ENCODE measurements around the gene BRINP3.

DNA sequence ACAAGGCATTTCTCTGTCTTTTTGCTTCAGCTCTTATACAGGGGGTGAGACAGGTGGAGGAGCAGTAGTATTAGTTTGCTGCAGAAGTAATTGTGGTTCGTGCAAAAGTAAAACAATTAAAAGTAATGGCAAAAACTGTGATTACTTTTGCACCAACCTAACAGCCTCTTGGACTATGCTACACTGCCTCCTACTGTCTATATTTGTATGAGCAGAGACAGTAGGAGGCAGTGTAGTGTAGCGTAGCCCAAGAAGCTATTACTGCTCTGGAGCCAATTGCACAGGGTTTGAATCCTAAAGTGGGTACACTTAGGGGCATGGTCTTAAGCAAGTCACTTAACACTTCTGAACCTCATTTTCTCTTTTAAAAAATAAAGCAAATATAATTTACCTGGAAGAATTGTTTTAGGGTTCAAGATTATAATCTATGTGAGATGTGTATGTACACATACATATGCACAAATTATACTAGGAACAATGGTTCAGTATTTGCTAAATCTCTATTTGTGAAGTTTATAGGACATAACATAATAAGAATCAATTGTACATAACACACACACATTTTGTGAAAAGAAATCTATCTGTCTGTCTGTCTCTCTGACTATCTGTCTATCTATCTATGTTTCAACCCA, 103.8 kb downstream of the BRINP3 start:
- no peak for TF ChIP-seq ZNF584 (CRISPR knock-in tag; IDR thresholded peaks at IDR 0.05; ENCODE audit: low read depth)
- no peak for TF ChIP-seq MAZ (CRISPR knock-in tag; conservative IDR thresholded peaks at IDR 0.05 in 1 of 2, IDR thresholded peaks at IDR 0.05 in 1 of 2)
- no peak for TF ChIP-seq HCFC1 (IDR thresholded peaks at IDR 0.05; ENCODE audit: low read depth, low read length)
- TF ChIP-seq, protein P1, sequence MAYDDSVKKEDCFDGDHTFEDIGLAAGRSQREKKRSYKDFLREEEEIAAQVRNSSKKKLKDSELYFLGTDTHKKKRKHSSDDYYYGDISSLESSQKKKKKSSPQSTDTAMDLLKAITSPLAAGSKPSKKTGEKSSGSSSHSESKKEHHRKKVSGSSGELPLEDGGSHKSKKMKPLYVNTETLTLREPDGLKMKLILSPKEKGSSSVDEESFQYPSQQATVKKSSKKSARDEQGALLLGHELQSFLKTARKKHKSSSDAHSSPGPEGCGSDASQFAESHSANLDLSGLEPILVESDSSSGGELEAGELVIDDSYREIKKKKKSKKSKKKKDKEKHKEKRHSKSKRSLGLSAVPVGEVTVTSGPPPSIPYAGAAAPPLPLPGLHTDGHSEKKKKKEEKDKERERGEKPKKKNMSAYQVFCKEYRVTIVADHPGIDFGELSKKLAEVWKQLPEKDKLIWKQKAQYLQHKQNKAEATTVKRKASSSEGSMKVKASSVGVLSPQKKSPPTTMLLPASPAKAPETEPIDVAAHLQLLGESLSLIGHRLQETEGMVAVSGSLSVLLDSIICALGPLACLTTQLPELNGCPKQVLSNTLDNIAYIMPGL (CRISPR knock-in tag; IDR thresholded peaks at IDR 0.05) = no peak
- TF ChIP-seq, protein P2, sequence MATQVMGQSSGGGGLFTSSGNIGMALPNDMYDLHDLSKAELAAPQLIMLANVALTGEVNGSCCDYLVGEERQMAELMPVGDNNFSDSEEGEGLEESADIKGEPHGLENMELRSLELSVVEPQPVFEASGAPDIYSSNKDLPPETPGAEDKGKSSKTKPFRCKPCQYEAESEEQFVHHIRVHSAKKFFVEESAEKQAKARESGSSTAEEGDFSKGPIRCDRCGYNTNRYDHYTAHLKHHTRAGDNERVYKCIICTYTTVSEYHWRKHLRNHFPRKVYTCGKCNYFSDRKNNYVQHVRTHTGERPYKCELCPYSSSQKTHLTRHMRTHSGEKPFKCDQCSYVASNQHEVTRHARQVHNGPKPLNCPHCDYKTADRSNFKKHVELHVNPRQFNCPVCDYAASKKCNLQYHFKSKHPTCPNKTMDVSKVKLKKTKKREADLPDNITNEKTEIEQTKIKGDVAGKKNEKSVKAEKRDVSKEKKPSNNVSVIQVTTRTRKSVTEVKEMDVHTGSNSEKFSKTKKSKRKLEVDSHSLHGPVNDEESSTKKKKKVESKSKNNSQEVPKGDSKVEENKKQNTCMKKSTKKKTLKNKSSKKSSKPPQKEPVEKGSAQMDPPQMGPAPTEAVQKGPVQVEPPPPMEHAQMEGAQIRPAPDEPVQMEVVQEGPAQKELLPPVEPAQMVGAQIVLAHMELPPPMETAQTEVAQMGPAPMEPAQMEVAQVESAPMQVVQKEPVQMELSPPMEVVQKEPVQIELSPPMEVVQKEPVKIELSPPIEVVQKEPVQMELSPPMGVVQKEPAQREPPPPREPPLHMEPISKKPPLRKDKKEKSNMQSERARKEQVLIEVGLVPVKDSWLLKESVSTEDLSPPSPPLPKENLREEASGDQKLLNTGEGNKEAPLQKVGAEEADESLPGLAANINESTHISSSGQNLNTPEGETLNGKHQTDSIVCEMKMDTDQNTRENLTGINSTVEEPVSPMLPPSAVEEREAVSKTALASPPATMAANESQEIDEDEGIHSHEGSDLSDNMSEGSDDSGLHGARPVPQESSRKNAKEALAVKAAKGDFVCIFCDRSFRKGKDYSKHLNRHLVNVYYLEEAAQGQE (IDR thresholded peaks at IDR 0.05; ENCODE audit: borderline replicate concordance) = no peak
- TF ChIP-seq, protein P2 (CRISPR knock-in tag; IDR thresholded peaks at IDR 0.05; ENCODE audit: low read depth) = no peak
- TF ChIP-seq SAFB (IDR thresholded peaks at IDR 0.05; ENCODE audit: borderline replicate concordance, low read depth, low read length) = no peak
- TF ChIP-seq ZFP1 (CRISPR knock-in tag; IDR thresholded peaks at IDR 0.05) = no peak
- no peak for TF ChIP-seq TEAD2 (tag; IDR thresholded peaks at IDR 0.05)
- no peak for TF ChIP-seq POLR2AphosphoS2 (IDR thresholded peaks at IDR 0.05; ENCODE audit: low read length)
